Measurements from ENCODE around the gene ATRN. TPM values are rescaled to one million over a fixed set of nuclear protein-coding genes. Genes with fewer than 3 reads are reported as not detected.

Gene ATRN
- total and polyA plus RNA-seq, 2 of the 8 experiments (the other 6 are each of a cell fraction or from before 2014, with no cell fraction given): 12.0 to 17.4 TPM

DNA sequence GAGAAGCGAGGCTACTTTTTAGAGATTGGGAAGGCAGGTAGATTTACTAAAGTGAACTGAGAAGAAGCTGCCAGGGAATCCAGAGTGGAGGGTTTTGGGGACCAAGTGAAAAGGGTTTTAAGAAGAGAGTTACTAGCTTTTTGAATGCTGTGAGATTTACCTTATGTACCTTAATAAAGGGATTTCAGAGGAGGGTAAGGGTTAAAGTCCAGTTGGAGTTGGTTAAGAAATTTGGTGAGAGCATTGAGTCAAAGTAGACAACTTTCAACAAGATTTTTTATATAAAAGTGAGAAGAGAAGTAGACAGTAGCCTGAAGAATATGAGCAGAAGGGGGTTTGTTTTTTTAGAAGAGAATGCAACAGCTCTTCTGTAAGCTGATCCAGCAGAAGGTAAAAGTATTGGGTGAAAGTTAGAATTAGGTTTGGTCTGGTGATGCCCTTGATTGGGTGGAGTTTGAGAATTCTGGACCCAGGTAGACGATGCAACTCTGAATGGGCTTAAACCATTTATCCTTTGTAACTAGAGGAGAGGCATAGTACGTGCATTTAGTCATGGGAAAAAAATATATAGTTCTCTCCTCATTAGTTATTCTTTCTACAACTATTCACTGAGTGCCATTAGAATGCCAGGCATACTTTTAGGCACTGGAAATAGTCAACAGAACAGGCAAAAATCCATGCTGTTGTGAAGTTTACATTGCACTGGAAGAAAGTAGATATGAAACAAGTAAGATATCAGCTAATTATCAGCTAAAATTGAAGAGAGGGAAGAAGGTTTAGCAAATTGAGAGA lies 44.8 kb downstream of the ATRN start (continued):
- TF ChIP-seq, protein P1, sequence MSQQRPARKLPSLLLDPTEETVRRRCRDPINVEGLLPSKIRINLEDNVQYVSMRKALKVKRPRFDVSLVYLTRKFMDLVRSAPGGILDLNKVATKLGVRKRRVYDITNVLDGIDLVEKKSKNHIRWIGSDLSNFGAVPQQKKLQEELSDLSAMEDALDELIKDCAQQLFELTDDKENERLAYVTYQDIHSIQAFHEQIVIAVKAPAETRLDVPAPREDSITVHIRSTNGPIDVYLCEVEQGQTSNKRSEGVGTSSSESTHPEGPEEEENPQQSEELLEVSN (IDR thresholded peaks at IDR 0.05): no peak
- TF ChIP-seq TCF12 (IDR thresholded peaks at IDR 0.05; ENCODE audit: low read depth, low read length) (no peak), CBX8 (IDR thresholded peaks at IDR 0.05; ENCODE audit: borderline replicate concordance, low read depth, low read length) (no peak), MAFK (IDR thresholded peaks at IDR 0.05; ENCODE audit: low read depth, low read length) (no peak), RXRA (IDR thresholded peaks at IDR 0.05; ENCODE audit: insufficient read depth, low read depth, low read length) (no peak), GABPA (IDR thresholded peaks at IDR 0.05; ENCODE audit: borderline replicate concordance, insufficient read depth, low read length) (no peak), EZH2 (IDR thresholded peaks at IDR 0.05; ENCODE audit: low read depth, low read length, severe bottlenecking) (no peak), KDM1A (IDR thresholded peaks at IDR 0.05; ENCODE audit: borderline replicate concordance, low read length) (no peak)

Data from H1 (cell line).